Measurements from ENCODE around the gene RAB20.
"Not testable (repeated sequence)": the region's sequence is repeated elsewhere in the genome, so short reads cannot be mapped to it uniquely, and the experiment has no call there.

Gene RAB20

DNA sequence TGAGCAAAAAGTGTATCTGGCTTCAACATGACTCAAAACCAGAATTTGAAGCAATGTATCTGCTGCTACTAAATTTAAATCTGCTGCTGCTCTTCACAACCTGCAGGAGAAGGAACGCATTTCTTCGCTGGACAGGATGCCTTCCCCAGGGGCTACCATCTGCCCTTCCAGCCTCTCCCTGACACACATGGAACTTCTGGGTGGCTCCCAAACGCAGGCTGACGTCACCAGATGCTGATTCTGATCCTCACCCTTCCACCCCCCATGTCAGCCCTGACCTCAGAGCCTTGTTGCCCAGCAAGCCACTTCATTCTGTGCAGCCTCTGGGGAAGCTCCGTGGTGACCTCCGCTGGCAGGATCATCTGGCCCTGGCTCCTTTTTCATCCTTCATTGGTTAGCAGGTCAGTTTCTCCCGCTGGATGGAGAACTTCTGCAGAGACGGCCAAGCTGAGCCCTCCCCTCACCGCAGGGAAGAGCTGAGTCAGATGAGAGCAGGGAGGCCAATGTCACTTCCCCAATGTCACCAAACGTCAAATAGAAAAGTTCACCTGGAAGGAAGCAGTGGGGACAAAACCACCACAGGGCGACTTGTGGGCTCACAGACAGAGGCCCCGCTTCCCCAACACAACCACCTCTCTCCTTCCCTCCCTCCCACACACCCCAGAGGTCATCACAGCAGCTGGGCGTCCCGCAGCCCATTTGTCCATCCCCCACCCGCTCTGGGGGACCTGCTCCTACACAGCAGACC is 14.0 kb upstream of the RAB20 start:
- no peak for DNase-seq (ENCODE audit: low read depth in 2 of 2)

GRCh38 chr13:110574161-110574560 is 12.6 kb upstream of the RAB20 start:
- DNase-seq (ENCODE audit: low read depth in 2 of 2): no peak

DNA sequence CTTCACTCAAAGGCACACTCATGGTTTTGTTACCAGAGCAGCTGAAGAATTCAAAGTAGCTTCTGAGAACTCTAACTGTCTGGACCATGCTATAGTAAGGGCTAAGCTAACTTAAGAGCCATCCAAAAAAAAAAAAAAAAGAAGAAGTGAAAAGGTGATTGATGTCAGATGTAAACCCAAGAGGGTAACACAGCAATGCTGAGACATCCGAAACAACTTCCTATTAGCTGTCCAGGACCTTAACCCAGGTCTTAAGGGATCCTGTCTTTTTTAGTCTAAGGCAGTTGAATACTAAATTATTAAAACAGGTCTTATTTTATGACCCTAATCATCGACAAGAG is 11.2 kb upstream of the RAB20 start:
- DNase-seq (ENCODE audit: low read depth in 2 of 2): no peak

DNA sequence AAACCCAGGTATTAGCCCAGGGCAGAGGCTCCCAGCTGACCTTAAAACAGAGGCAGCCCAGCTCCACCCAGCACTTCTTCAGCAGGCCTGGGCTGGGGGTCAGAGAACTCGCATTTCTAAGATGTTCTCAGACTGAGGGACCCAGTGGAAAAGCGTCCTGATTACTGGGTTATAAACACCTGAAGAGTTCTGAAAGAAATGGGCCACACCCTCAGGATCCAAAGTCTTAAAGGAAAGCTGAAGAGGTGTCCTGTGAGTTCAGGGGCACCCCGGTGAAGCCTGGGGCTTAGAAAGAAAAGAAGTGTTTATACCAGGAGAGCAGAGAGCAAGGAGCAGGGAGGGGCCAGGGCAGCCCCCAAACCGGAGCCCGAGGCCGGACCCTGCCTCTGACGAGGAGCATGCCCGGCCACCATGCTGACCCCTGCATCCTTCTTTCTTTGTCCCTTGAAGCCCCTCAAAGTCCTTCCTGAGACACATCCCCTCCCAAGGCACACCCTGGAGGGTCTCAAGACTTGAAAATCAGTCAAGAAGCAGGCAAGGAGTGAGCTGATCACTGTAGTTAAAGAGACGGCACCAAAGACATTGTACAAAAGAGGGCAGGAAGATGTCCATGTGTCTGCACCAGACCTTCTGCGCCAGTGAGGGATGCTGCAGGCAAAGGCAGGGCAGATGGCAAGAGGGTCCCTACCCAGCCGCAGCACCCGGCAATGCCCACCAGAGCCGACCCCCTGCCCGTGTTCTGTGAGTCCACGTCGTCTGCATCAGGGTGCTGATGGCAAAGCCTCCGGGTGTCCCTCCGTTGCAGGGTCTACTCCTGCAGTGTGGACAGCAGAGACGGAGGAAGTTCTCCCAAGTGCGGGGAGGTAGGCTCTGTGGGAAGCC is 10.6 kb upstream of the RAB20 start:
- no peak for DNase-seq (ENCODE audit: low read depth in 2 of 2)

DNA sequence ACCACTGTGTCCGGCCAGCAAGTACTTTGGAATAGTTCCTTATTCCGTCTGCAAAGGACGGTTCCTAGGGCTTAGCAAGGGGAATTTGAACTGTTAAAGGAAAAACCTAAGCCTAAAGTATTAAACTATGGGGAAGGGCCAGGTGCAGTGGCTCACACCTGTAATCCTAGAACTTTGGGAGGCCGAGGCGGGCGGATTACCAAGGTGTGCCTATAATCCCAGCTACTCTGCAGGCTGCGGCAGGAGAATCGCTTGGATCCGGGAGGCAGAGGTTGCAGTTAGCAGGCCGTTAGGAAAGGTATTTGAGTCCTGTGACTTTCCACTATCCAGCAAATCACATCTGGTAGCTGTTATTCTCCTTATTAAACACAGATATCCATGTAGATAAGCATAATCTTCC is 9.4 kb upstream of the RAB20 start:
- no peak for DNase-seq (ENCODE audit: low read depth in 2 of 2)

- not testable (repeated sequence) for DNase-seq (ENCODE audit: low read depth in 2 of 2)
Observed at GRCh38 chr13:110569962-110570361, 8.4 kb upstream of the RAB20 start.

GRCh38 chr13:110568612-110569011 is 7.1 kb upstream of the RAB20 start:
- no peak for DNase-seq (ENCODE audit: low read depth in 2 of 2)

DNA sequence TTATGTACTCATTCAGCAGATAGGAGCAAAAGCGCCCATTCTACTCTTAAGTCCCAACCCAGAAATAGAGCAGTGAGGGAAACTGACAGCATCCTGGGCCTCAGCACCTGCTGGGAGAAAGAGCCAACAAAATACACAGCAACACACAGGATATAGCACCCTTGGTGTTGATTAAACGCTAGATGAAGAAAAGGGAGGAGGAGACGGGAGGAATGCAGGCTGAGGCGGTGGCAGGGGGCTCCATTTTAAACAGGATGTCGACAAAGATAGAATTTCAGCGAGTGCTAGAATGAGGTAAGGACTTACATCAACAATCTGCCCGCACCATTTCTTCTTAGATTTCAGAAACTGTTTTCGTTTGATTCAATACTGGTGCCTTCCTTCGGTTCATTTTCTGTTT is 4.6 kb upstream of the RAB20 start:
- DNase-seq (ENCODE audit: low read depth in 2 of 2): no peak

GRCh38 chr13:110565296-110565695 is 3.8 kb upstream of the RAB20 start:
- no peak for DNase-seq (ENCODE audit: low read depth in 2 of 2)

- no peak for DNase-seq (ENCODE audit: low read depth in 2 of 2)
Observed at GRCh38 chr13:110564472-110564985, 3.0 kb upstream of the RAB20 start.

- DNase-seq (ENCODE audit: low read depth in 2 of 2): no peak
Observed at GRCh38 chr13:110563463-110563774, 1.9 kb upstream of the RAB20 start.

GRCh38 chr13:110562696-110563462 is 1.4 kb upstream of the RAB20 start:
- DNase-seq (ENCODE audit: low read depth in 2 of 2): no peak

DNA sequence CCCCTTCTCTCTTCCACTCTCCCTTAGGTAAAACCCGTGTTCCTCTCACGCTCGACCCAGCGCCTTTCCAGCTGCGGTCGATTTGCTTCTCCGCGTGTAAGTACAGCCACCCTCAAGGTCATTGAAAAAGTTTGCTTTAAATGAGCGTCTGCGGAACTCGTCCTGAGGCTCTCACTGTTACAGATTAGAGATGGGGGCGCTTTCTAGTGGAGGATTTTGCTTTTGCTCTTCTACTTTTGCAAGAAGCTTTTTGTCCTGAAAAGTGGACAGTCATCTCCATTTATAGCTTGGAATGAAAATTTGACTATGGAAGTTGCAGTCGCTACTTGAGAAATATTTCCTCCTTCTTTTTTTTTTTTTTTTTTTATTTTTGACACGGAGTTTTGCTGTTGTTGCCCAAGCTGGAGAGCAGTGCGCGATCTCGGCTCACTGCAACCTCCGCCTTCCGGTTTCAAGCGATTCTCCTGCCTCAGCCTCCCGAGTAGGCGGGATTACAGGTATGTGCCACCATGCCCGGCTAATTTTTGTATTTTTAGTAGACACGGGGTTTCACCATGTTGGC is 595 bp upstream of the RAB20 start:
- no peak for DNase-seq (ENCODE audit: low read depth in 2 of 2)

DNA sequence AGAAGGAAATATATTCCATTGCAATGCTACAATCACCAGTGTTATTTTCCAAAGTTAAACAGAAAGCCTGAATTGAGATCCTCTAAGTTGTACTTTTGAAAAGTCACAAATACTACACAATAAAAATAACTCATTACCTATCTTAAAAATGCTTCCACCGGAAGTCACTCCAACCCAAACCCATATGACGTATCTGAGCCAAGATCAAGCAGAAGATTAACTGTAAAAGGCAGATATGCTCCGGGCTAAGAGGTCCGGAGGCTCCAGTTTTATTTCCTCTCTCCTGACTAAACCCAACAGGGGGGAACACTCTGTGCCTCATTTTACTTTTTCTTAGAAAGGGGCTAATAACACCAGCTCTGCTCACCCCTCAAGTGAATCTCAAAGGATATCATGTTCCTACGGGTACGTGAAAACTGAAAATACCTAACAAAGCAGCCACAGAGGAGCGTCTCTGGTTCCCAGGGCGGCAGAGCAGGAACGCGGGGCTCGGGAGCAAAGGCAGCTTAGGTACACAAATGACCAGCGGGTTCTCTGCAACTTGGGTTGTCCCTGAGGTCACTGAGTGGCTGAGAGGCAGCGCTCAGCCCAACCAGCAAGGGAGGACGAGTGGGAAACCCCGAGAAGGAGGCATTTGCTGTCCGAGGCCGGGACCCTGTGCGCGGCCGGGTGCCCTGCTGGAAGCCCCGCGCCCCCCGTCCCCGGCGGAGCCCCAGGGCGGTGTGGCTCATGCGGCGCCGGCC is 750 bp downstream of the RAB20 start:
- DNase-seq (ENCODE audit: low read depth in 2 of 2): no peak

- no peak for DNase-seq (ENCODE audit: low read depth in 2 of 2)
Observed at GRCh38 chr13:110559986-110560385, 1.5 kb downstream of the RAB20 start.

DNA sequence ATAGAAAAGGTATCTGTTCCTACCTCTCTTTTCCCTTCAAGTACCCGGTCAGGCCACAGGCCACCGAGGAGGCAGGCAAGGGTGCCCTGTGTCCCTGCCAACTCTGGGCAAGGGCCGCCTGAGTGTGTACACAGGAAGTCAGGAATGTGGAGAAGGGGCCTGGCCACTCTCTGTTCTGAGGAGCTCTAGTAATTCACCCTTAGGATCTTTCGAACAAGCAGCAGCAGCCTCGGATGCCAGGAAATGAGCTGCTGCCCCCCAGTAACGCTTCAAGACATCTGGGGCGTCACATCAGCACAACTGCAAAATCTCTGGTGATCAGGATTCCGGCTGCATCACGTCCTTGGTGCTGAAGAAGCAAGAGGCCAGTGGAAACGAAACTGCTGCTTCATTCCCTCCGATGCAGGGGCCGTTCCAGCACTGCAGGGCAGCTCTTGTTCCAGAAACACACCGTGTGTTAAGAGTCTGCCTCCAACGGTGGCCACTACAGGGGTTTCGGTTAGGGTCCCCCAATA is 2.0 kb downstream of the RAB20 start:
- no peak for DNase-seq (ENCODE audit: low read depth in 2 of 2)

DNA sequence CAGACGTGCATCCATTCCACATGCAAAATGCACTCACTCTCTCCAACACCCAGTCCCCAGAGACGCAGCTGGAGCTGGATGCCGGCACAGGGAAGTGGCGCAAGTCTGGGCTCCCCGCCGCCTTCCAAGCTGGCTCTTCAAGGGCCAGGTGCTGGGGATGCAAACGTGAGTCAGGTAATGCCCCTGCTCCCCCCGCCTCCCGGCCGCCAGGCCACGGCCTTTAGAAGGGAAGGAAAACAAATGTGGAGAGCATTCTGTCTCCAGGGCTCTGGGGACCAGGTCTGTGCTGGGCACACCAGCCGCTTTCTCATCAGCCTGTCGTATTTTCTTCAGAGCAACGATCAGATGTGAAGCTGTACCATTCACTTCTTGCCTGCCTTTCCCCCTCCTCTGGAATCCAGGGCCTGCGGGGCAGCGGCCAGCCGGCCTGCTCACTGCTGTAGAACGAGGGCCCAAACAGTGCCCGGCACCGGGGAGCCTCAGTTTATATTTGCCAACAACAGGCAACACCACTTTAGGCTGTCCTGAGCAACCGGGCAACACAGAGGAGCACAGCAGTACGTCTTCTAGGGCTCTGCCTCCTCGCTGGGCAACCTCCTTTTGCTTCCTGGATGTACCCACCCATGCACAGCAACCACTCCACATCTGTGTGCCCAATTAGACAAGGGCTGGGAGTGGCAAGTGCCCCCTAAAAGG is 3.8 kb downstream of the RAB20 start:
- no peak for DNase-seq (ENCODE audit: low read depth in 2 of 2)

- DNase-seq (ENCODE audit: low read depth in 2 of 2): no peak
Observed at GRCh38 chr13:110557082-110557481, 4.4 kb downstream of the RAB20 start.

- no peak for DNase-seq (ENCODE audit: low read depth in 2 of 2)
Observed at GRCh38 chr13:110556224-110556606, 5.3 kb downstream of the RAB20 start.

DNA sequence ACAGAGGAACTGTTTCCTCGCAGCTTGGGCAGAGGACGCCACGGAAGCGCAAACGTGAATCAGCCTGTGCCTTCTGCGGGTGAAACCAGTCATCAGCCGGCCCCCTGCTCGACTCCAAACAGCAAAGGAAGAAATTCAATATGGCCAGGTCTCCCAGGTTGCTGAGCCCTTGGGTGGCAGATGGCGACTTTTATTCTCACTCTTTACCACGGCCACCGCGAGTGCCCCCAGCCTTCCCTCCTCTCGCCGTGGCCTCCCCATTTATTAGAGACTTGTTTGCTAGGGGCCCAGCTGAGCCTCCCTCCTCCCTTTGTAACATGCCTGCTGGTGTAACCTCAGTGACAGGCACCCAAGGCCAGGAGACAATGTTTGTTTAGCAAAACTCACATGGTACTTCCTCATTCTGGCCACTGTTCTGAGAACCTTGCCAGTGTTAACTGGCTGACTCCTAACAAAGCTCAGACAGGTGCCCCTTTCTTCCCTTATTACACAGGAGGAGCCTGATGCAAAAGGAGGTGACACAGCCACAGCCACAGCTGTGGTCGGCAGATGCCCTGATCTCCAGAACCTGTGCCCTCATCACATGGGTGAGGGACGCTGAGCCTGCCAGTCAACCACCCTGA is 5.8 kb downstream of the RAB20 start:
- DNase-seq (ENCODE audit: low read depth in 2 of 2): no peak
